Calu3 (cell line): ENCODE results near the gene FGF14. TPM values are rescaled to one million over a fixed set of nuclear protein-coding genes. Genes with fewer than 3 reads are reported as not detected.

Source experiments
- BruUV-seq: library from RNA; stranded (reverse); fragments of 400-500 nt; replicated peaks from 2 replicates; lab custom pipeline; 2021; lab: Mats Ljungman, UMichigan
- CTCF ChIA-PET: fragments of 300-600 bp; sonication (Branson Sonifier 250); formaldehyde crosslinking; loops from one replicate; lab custom pipeline; 2022; ENCODE audit warnings: antibody characterized with exemption; lab: Charles Lee
- DNase-seq: peaks from one replicate; pipeline ENCODE4 v3.0.0; 2022
- H3K27ac Mint-ChIP-seq: one replicate; pipeline ENCODE4 v1.8.0; 2022; ENCODE audit warnings: mixed read lengths; ENCODE audit not compliant: unreplicated experiment
- H3K27me3 Mint-ChIP-seq: one replicate; pipeline ENCODE4 v1.8.0; 2022; ENCODE audit warnings: mixed read lengths; ENCODE audit not compliant: unreplicated experiment
- H3K36me3 Mint-ChIP-seq: one replicate; pipeline ENCODE4 v1.8.0; 2022; ENCODE audit warnings: mild to moderate bottlenecking, moderate library complexity, mixed read lengths; ENCODE audit not compliant: insufficient read depth, unreplicated experiment
- H3K4me1 Mint-ChIP-seq: one replicate; pipeline ENCODE4 v1.8.0; 2022; ENCODE audit warnings: mild to moderate bottlenecking, low read depth, mixed read lengths; ENCODE audit not compliant: unreplicated experiment
- H3K4me3 Mint-ChIP-seq: one replicate; pipeline ENCODE4 v1.8.0; 2022; ENCODE audit warnings: mild to moderate bottlenecking, low read depth, moderate library complexity, mixed read lengths; ENCODE audit not compliant: unreplicated experiment
- H3K9me3 Mint-ChIP-seq: one replicate; pipeline ENCODE4 v1.8.0; 2022; ENCODE audit warnings: low read depth, mixed read lengths; ENCODE audit not compliant: unreplicated experiment
- intact Hi-C: fragments of 100-400 bp; cut with micrococcal nuclease; formaldehyde crosslinking; loops from one replicate; pipeline ENCODE4 v1.10.0; 2022; ENCODE audit not compliant: unreplicated experiment
- total RNA-seq: library from RNA; stranded (reverse); gene quantifications from 2 replicates; pipeline ENCODE4 v1.2.3, GENCODE V29; 2022
- TF ChIP-seq, protein P1 (sequence below): fragments of 200-600 bp; IDR thresholded peaks from one replicate; pipeline ENCODE4 v1.8.0; 2022; ENCODE audit warnings: antibody characterized with exemption; ENCODE audit not compliant: unreplicated experiment

The FGF14 gene
- total RNA-seq, 1 experiment from 2014 or later, result 0.21 TPM

DNA sequence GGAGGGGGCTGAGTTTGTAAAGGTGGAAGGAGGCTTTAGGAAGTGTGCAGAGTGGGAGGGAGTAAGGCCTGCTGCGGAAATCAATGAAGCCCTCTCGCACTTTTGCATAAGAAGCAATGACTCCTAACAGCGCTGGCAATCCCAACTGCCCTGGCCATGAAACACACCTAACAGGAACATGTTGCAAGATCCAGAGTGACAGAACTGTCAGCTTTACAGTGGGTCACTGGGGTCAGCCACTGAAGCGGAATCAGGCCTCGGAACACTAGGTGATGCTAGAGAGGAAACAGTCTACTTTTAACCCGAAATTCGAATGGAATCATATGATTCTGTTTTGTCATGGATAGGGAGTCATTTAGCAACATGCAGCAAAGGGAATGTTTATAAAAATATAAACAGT is 54.4 kb downstream of the FGF14 start:
- no peaks in the 10 kb centered on the region for H3K27me3 Mint-ChIP-seq
- no peak overlapping the region for H3K27ac Mint-ChIP-seq
- TF ChIP-seq, protein P1, sequence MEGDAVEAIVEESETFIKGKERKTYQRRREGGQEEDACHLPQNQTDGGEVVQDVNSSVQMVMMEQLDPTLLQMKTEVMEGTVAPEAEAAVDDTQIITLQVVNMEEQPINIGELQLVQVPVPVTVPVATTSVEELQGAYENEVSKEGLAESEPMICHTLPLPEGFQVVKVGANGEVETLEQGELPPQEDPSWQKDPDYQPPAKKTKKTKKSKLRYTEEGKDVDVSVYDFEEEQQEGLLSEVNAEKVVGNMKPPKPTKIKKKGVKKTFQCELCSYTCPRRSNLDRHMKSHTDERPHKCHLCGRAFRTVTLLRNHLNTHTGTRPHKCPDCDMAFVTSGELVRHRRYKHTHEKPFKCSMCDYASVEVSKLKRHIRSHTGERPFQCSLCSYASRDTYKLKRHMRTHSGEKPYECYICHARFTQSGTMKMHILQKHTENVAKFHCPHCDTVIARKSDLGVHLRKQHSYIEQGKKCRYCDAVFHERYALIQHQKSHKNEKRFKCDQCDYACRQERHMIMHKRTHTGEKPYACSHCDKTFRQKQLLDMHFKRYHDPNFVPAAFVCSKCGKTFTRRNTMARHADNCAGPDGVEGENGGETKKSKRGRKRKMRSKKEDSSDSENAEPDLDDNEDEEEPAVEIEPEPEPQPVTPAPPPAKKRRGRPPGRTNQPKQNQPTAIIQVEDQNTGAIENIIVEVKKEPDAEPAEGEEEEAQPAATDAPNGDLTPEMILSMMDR, result no peak
- CTCF ChIA-PET, result no interaction called here
- H3K36me3 Mint-ChIP-seq, result no peaks in the 10 kb centered on the region
- H3K4me1 Mint-ChIP-seq, result no peaks in the 10 kb centered on the region
- no peaks in the 10 kb centered on the region for H3K9me3 Mint-ChIP-seq
- no peak overlapping the region for H3K4me3 Mint-ChIP-seq
- DNase-seq, result no peak
- intact Hi-C loops, result no loop called here
- BruUV-seq, result no TSS peak

DNA sequence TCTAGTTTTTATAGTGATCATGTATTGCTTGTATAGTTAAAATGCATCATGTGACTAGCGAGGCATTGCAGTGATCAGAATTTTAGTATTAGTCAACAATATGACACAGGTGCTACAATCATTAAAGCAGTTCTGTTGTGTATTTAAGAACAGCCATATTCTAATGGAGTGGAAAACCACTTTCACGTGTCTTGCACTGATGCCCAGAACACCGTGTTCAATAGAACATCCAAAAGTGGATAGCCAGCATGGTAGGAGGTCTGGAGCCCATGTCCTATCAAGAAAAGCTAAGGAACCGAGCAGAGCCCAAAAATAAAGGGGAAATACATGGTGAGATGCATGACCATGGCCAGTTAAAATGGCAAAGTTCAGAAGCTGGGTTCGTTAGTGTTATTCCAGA is 55.1 kb downstream of the FGF14 start:
- Mint-ChIP-seq H3K36me3 (no peaks in the 10 kb centered on the region), H3K4me3 (no peak overlapping the region), H3K27me3 (no peaks in the 10 kb centered on the region), H3K9me3 (no peaks in the 10 kb centered on the region), H3K4me1 (no peaks in the 10 kb centered on the region), H3K27ac (no peak overlapping the region)
- CTCF ChIA-PET, result no interaction called here
- no peak for DNase-seq
- intact Hi-C loops, result no loop called here
- no TSS peak for BruUV-seq
- TF ChIP-seq, protein P1, result no peak

DNA sequence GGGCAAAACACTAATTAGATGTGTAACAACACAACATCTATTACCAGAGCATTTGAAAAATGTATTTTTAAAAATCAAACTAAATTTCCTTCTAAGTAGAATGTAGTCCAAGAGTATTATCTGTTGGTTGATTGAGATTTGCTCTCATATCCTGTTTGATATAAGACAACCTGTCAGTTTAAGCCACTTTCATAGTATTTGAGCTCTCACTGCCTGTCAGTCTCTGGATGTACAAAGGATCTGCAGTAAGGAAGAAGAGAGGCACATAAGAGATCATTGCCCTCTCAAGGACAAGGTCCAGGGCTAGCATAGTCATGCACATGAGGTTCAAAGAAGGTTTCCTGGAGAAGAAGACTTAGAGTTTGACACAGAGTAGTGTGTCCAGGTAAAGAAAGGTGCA is 57.4 kb downstream of the FGF14 start:
- Mint-ChIP-seq H3K4me1 (no peaks in the 10 kb centered on the region), H3K27ac (no peak overlapping the region), H3K27me3 (no peaks in the 10 kb centered on the region), H3K9me3 (no peaks in the 10 kb centered on the region), H3K36me3 (no peaks in the 10 kb centered on the region), H3K4me3 (no peak overlapping the region)
- CTCF ChIA-PET, result no interaction called here
- no TSS peak for BruUV-seq
- intact Hi-C loops, result no loop called here
- TF ChIP-seq, protein P1, result no peak
- DNase-seq, result no peak

DNA sequence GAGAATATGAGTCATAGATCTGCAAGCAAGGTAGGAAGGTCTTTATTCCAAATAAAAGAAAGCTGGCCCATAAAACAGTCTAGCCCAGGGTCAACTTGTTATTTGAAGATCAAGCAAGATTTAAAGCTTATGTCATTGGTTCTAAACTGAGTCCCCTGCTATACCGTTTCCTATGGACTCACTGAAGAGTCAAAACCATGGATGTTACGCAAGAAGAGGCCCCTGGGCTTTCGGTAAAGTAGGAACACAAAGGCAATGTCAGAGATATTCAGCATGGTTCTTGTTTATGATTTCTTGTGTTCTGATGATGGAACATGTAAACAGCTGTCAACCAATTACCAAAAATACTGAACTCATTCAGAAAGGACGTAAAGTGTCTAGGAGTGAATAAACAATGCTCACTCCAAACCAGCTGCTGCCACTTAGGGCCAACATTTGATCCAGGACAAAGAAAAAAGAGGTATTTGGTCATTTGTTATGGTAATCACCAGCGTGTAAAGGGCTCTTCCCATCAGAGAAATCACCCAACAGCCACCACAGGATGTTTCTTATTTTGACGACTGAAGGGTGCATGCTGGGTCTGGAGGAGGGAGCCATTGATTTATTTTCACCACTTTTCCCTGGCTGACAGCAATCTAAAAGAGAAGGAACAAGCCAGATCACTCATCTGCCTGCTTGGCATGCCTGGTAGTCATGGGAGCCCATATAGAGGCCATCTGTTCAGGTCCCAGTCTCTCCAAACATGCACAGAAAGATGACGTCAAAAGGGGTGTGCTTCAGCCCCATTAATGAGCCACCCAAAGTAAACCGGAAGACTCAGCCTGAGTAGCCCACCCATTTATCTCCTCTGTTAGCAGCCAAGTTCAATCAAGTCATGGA is 68.3 kb downstream of the FGF14 start:
- TF ChIP-seq, protein P1, result no peak
- no peaks in the 10 kb centered on the region for H3K4me1 Mint-ChIP-seq
- no peaks in the 10 kb centered on the region for H3K9me3 Mint-ChIP-seq
- no peak overlapping the region for H3K27ac Mint-ChIP-seq
- CTCF ChIA-PET, result no interaction called here
- peaks cover 31% of the 10 kb centered on the region for H3K27me3 Mint-ChIP-seq
- no peak overlapping the region for H3K4me3 Mint-ChIP-seq
- no TSS peak for BruUV-seq
- no peaks in the 10 kb centered on the region for H3K36me3 Mint-ChIP-seq
- no peak for DNase-seq
- intact Hi-C loops, result no loop called here
